ENCODE data around the gene IGFBP6. TPM values are rescaled to one million over a fixed set of nuclear protein-coding genes. Genes with fewer than 3 reads are reported as not detected.

The IGFBP6 gene
- total RNA-seq, 2 experiments from 2014 or later: 1.3 to 2.4 TPM

- no peaks in the 10 kb centered on the region for H3K27me3 Mint-ChIP-seq
- peaks cover 6% of the 10 kb centered on the region for H3K36me3 Mint-ChIP-seq (ENCODE audit: low read depth)
- H3K27ac Mint-ChIP-seq: no peak overlapping the region
- ATAC-seq (no peak), DNase-seq (peak; percentile 4)
- CTCF ChIA-PET: interaction anchor here (9.3 to 15.8 kb wide), 2 partner anchors 21 to 40 kb away, joined by 155 to 277 read pairs; partner anchors contain the start of genes IGFBP6, SOAT2 and SPRYD3
- POLR2A ChIA-PET: no interaction called here
- H3K4me3 Mint-ChIP-seq: no peak overlapping the region
- H3K4me1 Mint-ChIP-seq: no peaks in the 10 kb centered on the region
- no peaks in the 10 kb centered on the region for H3K9me3 Mint-ChIP-seq (ENCODE audit: low read depth)
- intact Hi-C loops (cut with DNase I, micrococcal nuclease): loop anchor here in 1 of 2 experiments (10.0 kb wide), 1 partner anchor 135 kb away; no protein-coding TSS in a partner anchor
Measured at GRCh38 chr12:53060064-53060720, 37.3 kb upstream of the IGFBP6 start.

- H3K9me3 Mint-ChIP-seq (ENCODE audit: low read depth): no peaks in the 10 kb centered on the region
- CTCF ChIA-PET: interaction anchor here (0.6 to 15.8 kb wide), 4 partner anchors 20 to 823 kb away, joined by 3 to 277 read pairs (median 80); partner anchors contain the start of genes IGFBP6, SOAT2 and SPRYD3
- H3K27me3 Mint-ChIP-seq: no peaks in the 10 kb centered on the region
- POLR2A ChIA-PET: no interaction called here
- ATAC-seq: no peak
- no peak overlapping the region for H3K4me3 Mint-ChIP-seq
- H3K36me3 Mint-ChIP-seq (ENCODE audit: low read depth): peaks cover 8% of the 10 kb centered on the region
- no peak overlapping the region for H3K27ac Mint-ChIP-seq
- intact Hi-C loops (cut with DNase I, micrococcal nuclease): loop anchor here in 1 of 2 experiments (10.0 kb wide), 1 partner anchor 134 kb away; no protein-coding TSS in a partner anchor
- DNase-seq: peak; percentile 4
- no peaks in the 10 kb centered on the region for H3K4me1 Mint-ChIP-seq
Measured at GRCh38 chr12:53060721-53061276, 36.7 kb upstream of the IGFBP6 start.

- no peak overlapping the region for H3K27ac Mint-ChIP-seq
- peak; percentile 60 for ATAC-seq
- no peaks in the 10 kb centered on the region for H3K27me3 Mint-ChIP-seq
- H3K36me3 Mint-ChIP-seq (ENCODE audit: low read depth): peaks cover 15% of the 10 kb centered on the region
- no peak overlapping the region for H3K4me3 Mint-ChIP-seq
- CTCF ChIA-PET: interaction anchor here (0.6 to 15.8 kb wide), 5 partner anchors 19 to 822 kb away, joined by 3 to 277 read pairs (median 4); partner anchors contain the start of genes IGFBP6, SOAT2 and SPRYD3
- intact Hi-C loops (cut with DNase I, micrococcal nuclease): loop anchor here in 1 of 2 experiments (10.0 kb wide), 1 partner anchor 133 kb away; no protein-coding TSS in a partner anchor
- peak; percentile 31 for DNase-seq
- H3K9me3 Mint-ChIP-seq (ENCODE audit: low read depth): no peaks in the 10 kb centered on the region
- peaks cover 4% of the 10 kb centered on the region for H3K4me1 Mint-ChIP-seq
- POLR2A ChIA-PET: interaction anchor here (0.6 kb wide), 1 partner anchor 29 kb away, joined by 4 read pairs; no protein-coding TSS in a partner anchor
Measured at GRCh38 chr12:53061404-53062010, 36.0 kb upstream of the IGFBP6 start.

GRCh38 chr12:53062011-53062961 is 35.2 kb upstream of the IGFBP6 start:
- Mint-ChIP-seq H3K9me3 (ENCODE audit: low read depth) (no peaks in the 10 kb centered on the region), H3K27me3 (no peaks in the 10 kb centered on the region), H3K36me3 (ENCODE audit: low read depth) (peaks cover 16% of the 10 kb centered on the region), H3K27ac (no peak overlapping the region), H3K4me1 (peaks cover 7% of the 10 kb centered on the region), H3K4me3 (no peak overlapping the region)
- intact Hi-C loops (cut with DNase I, micrococcal nuclease): loop anchor here in 1 of 2 experiments (10.0 kb wide), 1 partner anchor 133 kb away; no protein-coding TSS in a partner anchor
- POLR2A ChIA-PET: interaction anchor here (0.6 kb wide), 1 partner anchor 28 kb away, joined by 4 read pairs; no protein-coding TSS in a partner anchor
- peak; percentile 3 for DNase-seq
- CTCF ChIA-PET: interaction anchor here (0.5 to 15.8 kb wide), 4 partner anchors 19 to 510 kb away, joined by 3 to 277 read pairs (median 79); partner anchors contain the start of genes IGFBP6, SOAT2 and SPRYD3
- no peak for ATAC-seq

GRCh38 chr12:53062977-53063707 is 34.3 kb upstream of the IGFBP6 start:
- DNase-seq (peak; percentile 3), ATAC-seq (no peak)
- intact Hi-C loops (cut with DNase I, micrococcal nuclease): loop anchor here in 1 of 2 experiments (10.0 kb wide), 1 partner anchor 132 kb away; no protein-coding TSS in a partner anchor
- CTCF ChIA-PET: interaction anchor here (0.5 to 15.8 kb wide), 4 partner anchors 18 to 509 kb away, joined by 3 to 277 read pairs (median 80); partner anchors contain the start of genes IGFBP6, SOAT2 and SPRYD3
- Mint-ChIP-seq H3K4me1 (peaks cover 7% of the 10 kb centered on the region), H3K9me3 (ENCODE audit: low read depth) (no peaks in the 10 kb centered on the region), H3K36me3 (ENCODE audit: low read depth) (peaks cover 16% of the 10 kb centered on the region), H3K27me3 (no peaks in the 10 kb centered on the region), H3K27ac (no peak overlapping the region), H3K4me3 (no peak overlapping the region)
- POLR2A ChIA-PET: no interaction called here

- Mint-ChIP-seq H3K27ac (no peak overlapping the region), H3K4me3 (no peak overlapping the region), H3K9me3 (ENCODE audit: low read depth) (no peaks in the 10 kb centered on the region), H3K36me3 (ENCODE audit: low read depth) (peaks cover 16% of the 10 kb centered on the region), H3K27me3 (no peaks in the 10 kb centered on the region), H3K4me1 (peaks cover 7% of the 10 kb centered on the region)
- CTCF ChIA-PET: interaction anchor here (0.8 to 15.8 kb wide), 6 partner anchors 9 to 179 kb away, joined by 3 to 277 read pairs (median 4); partner anchors contain the start of genes IGFBP6, SOAT2 and SPRYD3
- POLR2A ChIA-PET: no interaction called here
- DNase-seq: peak; percentile 9
- ATAC-seq: no peak
- intact Hi-C loops (cut with DNase I, micrococcal nuclease): loop anchor here in 1 of 2 experiments (10.0 kb wide), 1 partner anchor 131 kb away; no protein-coding TSS in a partner anchor
Measured at GRCh38 chr12:53063708-53064612, 33.5 kb upstream of the IGFBP6 start.

- no peak for DNase-seq
- H3K27me3 Mint-ChIP-seq: no peaks in the 10 kb centered on the region
- CTCF ChIA-PET: interaction anchor here (0.7 to 15.8 kb wide), 27 partner anchors 8 to 444 kb away, joined by 3 to 277 read pairs (median 6); partner anchors contain the start of genes AAAS, IGFBP6, SOAT2 and SPRYD3
- H3K9me3 Mint-ChIP-seq (ENCODE audit: low read depth): no peaks in the 10 kb centered on the region
- ATAC-seq: no peak
- POLR2A ChIA-PET: interaction anchor here (2.0 kb wide), 1 partner anchor 14 kb away, joined by 6 read pairs; the partner anchor contains the start of gene SPRYD3
- peak overlapping the region; percentile 3 for H3K27ac Mint-ChIP-seq
- no peak overlapping the region for H3K4me3 Mint-ChIP-seq
- H3K36me3 Mint-ChIP-seq (ENCODE audit: low read depth): peaks cover 20% of the 10 kb centered on the region
- H3K4me1 Mint-ChIP-seq: peaks cover 7% of the 10 kb centered on the region
- intact Hi-C loops (cut with DNase I, micrococcal nuclease): loop anchor here in 1 of 2 experiments (10.0 kb wide), 1 partner anchor 130 kb away; no protein-coding TSS in a partner anchor
Measured at GRCh38 chr12:53064613-53065436, 32.6 kb upstream of the IGFBP6 start.

- peaks cover 7% of the 10 kb centered on the region for H3K4me1 Mint-ChIP-seq
- no peaks in the 10 kb centered on the region for H3K9me3 Mint-ChIP-seq (ENCODE audit: low read depth)
- peaks cover 21% of the 10 kb centered on the region for H3K36me3 Mint-ChIP-seq (ENCODE audit: low read depth)
- H3K4me3 Mint-ChIP-seq: no peak overlapping the region
- H3K27me3 Mint-ChIP-seq: no peaks in the 10 kb centered on the region
- CTCF ChIA-PET: interaction anchor here (0.6 to 15.8 kb wide), 42 partner anchors 8 to 443 kb away, joined by 3 to 277 read pairs (median 4); partner anchors contain the start of genes AAAS, IGFBP6, SOAT2 and SPRYD3
- intact Hi-C loops (cut with DNase I, micrococcal nuclease): loop anchor here in 1 of 2 experiments (10.0 kb wide), 1 partner anchor 129 kb away; no protein-coding TSS in a partner anchor
- peak; percentile 4 for DNase-seq
- no peak overlapping the region for H3K27ac Mint-ChIP-seq
- POLR2A ChIA-PET: interaction anchor here (1.0 to 2.0 kb wide), 2 partner anchors 14 to 33 kb away, joined by 3 to 6 read pairs; partner anchors contain the start of gene SPRYD3
- no peak for ATAC-seq
Measured at GRCh38 chr12:53065470-53065869, 32.0 kb upstream of the IGFBP6 start.
